M059J (cell line): ENCODE measurements around the gene GASK1A. TPM values are rescaled to one million over a fixed set of nuclear protein-coding genes. Genes with fewer than 3 reads are reported as not detected.
A peak's percentile ranks its signal among the peaks of the same experiment; 100 is the strongest.
"Not testable (repeated sequence)": the region's sequence is repeated elsewhere in the genome, so short reads cannot be mapped to it uniquely, and the experiment has no call there.

Experiments used
- DNase-seq: peaks from one replicate; pipeline ENCODE4 v3.0.0-alpha.2; 2012; ENCODE audit warnings: low read depth
- total RNA-seq: library from RNA; depleted of rRNA; stranded (reverse); fragments of >200 nt; shearing (Covaris generic); gene quantifications from 2 replicates; pipeline ENCODE4 v1.2.3, GENCODE V29; 2014

GASK1A gene
- total RNA-seq, 1 experiment from 2014 or later, result 3.4 TPM

- no peak for DNase-seq
Observed at GRCh38 chr3:43061101-43061895, 82.2 kb downstream of the GASK1A start.

- DNase-seq, result no peak
Observed at GRCh38 chr3:43062040-43062563, 83.0 kb downstream of the GASK1A start.

DNA sequence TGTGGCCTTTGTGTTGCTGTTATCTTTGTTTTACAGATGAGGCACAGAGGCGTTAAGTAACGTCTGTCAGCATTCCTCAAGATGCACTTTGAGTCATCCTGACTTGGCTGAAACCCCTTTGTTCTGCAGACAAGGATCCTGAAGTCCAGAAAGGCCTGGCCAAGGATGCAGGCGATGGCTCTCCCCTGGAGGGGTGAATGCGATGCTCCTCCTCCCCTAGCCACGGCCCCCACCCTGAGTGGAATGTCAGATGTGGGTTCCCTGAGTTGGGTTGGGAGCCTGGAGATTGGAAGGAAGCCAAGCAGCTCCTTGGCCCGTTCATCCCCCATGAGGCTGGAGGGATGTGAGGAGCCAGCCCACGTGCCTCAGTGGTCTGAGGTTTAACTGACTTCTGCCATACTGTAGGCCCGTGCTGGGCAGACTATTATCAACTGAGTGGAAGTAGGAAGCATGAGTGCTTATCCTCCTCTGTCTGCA is 83.5 kb downstream of the GASK1A start:
- DNase-seq, result no peak

GRCh38 chr3:43063114-43063513 is 84.0 kb downstream of the GASK1A start:
- DNase-seq, result no peak

DNA sequence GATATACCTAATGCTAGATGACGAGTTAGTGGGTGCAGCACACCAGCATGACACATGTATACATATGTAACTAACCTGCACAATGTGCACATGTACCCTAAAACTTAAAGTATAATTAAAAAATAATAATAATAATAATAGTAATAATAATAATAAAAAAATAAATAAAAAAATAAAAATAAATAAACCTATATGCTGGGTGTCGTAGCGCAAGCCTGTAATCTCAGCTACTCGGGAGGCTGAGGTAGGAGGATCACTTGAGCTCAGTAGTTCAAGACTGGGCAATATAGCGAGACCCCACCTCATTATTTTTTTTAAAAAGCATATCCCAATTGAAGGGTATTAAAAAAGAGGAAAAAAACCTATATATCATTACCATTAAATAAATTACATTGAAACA is 91.6 kb downstream of the GASK1A start:
- not testable (repeated sequence) for DNase-seq

DNA sequence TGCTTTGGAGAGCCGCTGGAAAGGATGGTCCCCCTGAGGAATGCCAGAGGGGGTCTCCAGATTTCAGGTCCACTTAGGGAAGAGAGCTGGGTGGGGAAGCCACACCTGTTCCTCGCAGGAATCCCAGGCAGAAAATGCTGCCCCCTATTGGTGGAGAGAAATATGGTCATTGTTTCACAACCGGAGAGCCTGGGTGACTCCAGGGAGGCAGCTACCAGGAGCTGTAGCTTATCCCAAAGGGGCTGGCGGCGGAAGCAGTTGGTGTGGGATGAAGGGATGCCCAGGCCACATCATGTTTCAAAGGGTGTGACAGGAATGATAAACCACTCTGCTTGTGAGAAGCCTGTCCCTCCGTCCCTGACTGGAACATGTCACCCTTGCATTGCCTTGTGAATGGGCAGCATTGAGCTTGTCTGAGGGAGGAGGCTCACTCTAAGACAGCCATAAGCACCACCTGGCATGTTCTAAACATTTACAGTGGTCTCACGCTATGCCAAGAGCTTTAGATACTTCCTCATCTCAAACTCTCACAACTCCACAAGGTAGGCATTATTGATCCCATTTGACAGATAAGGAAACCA is 92.3 kb downstream of the GASK1A start:
- no peak for DNase-seq

DNA sequence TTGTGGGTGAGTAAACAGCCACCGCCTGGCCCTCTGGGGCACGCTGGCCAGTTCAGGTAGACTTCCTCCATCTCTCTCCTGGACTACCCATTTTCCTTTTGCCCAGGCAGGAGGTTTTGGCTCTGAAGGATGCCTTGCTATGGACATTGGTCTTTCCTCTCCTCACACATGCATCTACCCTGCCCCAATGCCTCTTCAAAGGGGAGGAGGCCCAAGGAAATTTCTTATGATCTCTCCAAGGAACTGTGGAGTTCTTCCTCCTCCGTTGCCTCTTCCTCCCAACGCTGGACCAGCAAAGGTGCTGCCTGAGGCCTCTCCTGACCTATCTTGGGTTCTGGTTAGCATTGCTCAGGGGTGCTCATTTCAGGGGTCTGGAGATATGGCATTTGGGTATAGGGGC is 93.2 kb downstream of the GASK1A start:
- no peak for DNase-seq

GRCh38 chr3:43073116-43073835 is 94.2 kb downstream of the GASK1A start:
- DNase-seq, result no peak

DNA sequence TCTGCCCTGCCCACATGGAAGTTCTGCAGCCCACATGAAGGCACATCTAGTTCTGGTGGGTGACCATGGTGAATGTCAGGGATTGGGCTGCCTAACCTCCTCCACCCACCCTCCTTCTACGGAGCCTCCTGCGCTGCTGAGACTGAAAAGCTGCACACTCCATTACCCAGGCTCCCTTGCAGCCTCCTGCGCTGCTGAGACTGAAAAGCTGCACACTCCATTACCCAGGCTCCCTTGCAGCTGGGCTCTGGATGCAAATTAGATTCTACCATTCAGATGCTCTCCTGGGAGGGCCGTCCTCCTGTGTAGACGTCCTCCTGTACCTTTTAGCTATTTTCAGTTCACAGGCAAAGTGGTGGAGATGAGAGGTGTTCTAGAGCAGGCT is 94.7 kb downstream of the GASK1A start:
- no peak for DNase-seq

- DNase-seq, result no peak
Observed at GRCh38 chr3:43074482-43074881, 95.4 kb downstream of the GASK1A start.

DNA sequence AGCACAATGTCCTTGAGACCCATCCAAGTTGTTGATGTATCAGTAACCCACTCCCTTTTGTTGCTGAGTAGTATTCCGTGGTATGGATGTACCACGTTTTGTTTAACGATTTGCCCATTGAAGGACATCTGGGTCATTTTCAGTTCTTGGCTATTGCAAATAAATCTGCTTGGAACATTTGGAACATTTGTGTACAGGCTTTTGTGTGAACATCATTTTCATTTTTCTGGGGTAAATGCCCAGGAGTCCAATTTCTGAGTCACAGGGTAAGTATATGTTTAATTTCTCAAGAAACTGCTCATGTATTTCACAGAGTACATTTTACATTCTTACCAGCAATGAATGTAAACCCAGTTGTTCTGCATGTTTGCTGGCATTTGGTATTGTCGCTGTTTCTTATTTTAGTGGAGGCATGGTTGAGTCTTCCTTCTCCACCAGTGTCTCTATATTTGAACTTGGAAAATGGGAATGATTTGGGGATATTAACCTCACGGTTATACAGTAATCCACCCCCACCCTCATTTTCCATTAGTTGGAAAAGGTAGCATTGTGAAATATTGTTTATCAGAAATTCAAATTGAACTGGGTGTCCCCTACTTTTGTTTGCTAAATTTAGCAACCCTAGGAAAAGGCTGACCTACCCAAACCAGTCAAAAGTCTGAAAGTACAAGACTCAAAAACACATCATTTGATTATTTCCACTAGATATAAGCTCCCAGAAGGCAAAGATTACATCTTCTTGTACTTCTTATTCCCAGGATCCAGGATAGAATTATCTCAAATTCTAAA is 96.0 kb downstream of the GASK1A start:
- no peak for DNase-seq

GRCh38 chr3:43075904-43076661 is 97.0 kb downstream of the GASK1A start:
- DNase-seq, result no peak

DNA sequence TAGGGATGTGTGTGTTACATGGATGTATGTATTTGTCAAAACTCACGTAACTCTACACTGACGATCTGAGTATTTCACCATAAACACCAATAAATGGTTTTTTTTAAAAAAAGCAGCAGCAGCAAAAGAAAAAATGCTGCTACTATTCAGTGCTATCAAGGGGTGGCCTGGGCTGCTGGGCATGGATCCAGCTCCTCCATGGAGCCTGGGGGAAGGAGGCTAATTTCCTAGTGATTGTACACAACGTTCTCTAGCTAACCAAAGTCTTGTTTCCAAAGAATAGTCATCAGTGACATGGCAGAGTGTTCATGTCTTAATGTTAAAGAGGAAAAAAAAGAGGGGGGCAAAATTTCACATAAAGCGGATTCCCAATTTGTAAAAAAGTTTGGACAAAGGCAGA is 97.7 kb downstream of the GASK1A start:
- DNase-seq, result peak; percentile 14

DNA sequence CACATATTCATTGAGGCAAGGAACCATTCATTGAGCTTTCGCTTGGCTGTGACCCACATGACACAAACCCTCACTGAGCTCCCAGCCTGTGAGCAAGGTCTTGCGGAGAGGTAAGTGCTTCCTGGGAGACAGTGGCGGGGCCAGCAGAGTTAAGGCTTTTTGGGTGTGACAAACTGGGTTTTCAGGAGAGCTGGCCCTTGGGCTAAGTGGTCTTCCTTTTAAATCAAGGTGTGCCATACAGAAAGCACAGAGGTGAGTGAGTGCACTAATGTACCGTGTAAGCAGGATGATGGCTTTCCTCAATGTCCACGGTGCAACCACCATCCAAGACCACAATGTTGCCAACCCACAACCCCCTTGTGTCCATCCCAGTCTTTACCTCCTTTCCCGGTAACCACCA is 98.2 kb downstream of the GASK1A start:
- no peak for DNase-seq

GRCh38 chr3:43077707-43078106 is 98.6 kb downstream of the GASK1A start:
- no peak for DNase-seq

GRCh38 chr3:43079536-43080332 is 100.6 kb downstream of the GASK1A start:
- DNase-seq, result no peak

DNA sequence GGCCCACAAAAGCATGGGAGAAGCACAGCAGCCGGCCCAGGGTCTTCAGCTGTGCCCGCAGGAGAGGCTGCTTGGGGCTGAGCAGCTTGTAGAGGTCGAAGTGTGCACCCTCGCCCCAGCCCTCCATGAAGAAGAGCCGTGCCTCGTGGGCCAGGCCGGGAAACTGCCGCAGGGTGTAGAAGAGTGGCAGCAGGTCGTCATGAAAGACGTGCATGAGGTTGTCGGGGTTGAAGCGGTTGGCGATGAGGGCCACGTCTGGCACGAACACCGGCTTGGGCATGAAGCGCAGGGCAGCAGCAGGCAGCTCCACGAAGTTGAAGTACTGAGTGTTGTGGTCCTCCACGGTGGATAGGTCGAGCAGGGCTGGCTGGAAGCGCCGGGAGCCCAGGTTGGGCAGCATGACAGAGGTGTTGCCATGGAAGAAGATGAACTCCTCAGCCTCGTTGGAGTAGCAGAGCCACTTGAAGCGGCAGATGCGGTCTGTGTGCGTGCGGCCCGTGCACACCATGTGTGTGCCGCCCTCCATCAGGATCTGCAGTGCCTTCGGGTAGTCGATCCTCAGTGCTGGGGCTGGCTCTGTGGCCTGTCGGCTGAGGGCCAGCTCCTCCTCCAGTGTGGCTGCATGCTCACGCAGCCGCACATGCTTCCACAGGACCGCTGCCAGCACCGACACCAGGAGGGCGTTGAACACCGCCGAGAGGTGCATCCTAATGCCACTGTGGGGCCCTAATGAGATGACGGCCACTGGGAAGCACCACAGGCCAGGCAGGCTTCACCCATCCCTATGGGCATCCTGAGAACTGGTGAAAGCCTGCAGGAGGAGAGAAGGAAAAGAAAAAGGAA is 101.8 kb downstream of the GASK1A start:
- DNase-seq, result no peak

- no peak for DNase-seq
Observed at GRCh38 chr3:43081796-43082195, 102.7 kb downstream of the GASK1A start.

DNA sequence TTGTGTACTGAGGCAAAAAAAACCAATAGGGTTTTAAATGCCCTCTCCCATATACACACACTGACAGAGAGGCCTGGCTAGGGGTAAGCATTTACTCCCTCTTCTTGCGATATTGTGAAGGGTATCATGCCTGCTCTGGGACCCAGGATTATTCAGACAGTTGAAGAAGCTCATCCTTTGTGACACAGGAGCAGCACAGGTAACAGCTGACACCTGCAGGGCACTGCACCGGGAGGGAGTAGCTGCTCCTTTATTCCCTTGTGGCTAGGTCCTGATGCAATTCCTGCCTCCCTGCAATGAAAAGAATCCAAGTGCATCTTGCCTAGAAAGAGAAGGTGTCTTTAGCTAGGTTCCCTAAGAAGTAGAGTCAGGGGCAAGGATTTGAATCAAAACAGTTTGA is 103.3 kb downstream of the GASK1A start:
- DNase-seq, result no peak
